Spinal cord (tissue), 10 donors: ENCODE results near the gene PTMS. TPM values are rescaled to one million over a fixed set of nuclear protein-coding genes. Genes with fewer than 3 reads are reported as not detected.

Experiments used
- DNase-seq, 6 donors: peaks; one replicate each; pipeline versions ENCODE4 v3.0.0 to v3.0.0-alpha.2; 2013 to 2015; ENCODE audit warnings: low spot score in 6 of 6, low read depth in 4 of 6
- H3K27ac ChIP-seq: one replicate; pipeline ENCODE4 v1.5.1; 2013; ENCODE audit warnings: low read depth, low read length, control low read depth
- H3K27me3 ChIP-seq: one replicate; pipeline ENCODE4 v1.6.1; 2013; ENCODE audit warnings: low read length; ENCODE audit not compliant: control insufficient read depth, insufficient read depth
- H3K36me3 ChIP-seq: one replicate; pipeline ENCODE4 v1.6.1; 2013; ENCODE audit warnings: low read length; ENCODE audit not compliant: control insufficient read depth, insufficient read depth
- H3K4me1 ChIP-seq: one replicate; pipeline ENCODE4 v1.6.1; 2013; ENCODE audit warnings: low read length; ENCODE audit not compliant: control insufficient read depth, insufficient read depth
- H3K4me3 ChIP-seq: one replicate; pipeline ENCODE4 v1.5.1; 2013; ENCODE audit warnings: low read depth, low read length, control low read depth
- H3K9me3 ChIP-seq: one replicate; pipeline ENCODE4 v1.6.1; 2013; ENCODE audit warnings: low read length; ENCODE audit not compliant: control insufficient read depth, insufficient read depth
- WGBS: methylation state at CpG from one replicate; pipeline ENCODE4 v1.1.5; 2013; ENCODE audit warnings: missing lambda C conversion rate; ENCODE audit not compliant: insufficient coverage; 5-methylcytosine and 5-hydroxymethylcytosine counted together
- polyA plus RNA-seq, 2 donors: library from polyadenylated mRNA; unstranded; fragments of 120-200 nt; gene quantifications; one replicate each; pipeline ENCODE4 v1.2.1, GENCODE V29; 2013; ENCODE audit not compliant: insufficient read length in 2 of 2
- total RNA-seq, 2 donors: library from RNA; depleted of rRNA in 1 of 2; stranded (reverse); fragments of 120-200 nt in 1 of 2; fragments of >200 nt in 1 of 2; gene quantifications; one replicate each; pipeline versions ENCODE4 v1.2.3 to v1.2.4, GENCODE V29; 2013 to 2014
- donor health status: healthy.

Gene PTMS
- total and polyA plus RNA-seq, 4 donors = 50.7 to 927 (median 554) TPM

DNA sequence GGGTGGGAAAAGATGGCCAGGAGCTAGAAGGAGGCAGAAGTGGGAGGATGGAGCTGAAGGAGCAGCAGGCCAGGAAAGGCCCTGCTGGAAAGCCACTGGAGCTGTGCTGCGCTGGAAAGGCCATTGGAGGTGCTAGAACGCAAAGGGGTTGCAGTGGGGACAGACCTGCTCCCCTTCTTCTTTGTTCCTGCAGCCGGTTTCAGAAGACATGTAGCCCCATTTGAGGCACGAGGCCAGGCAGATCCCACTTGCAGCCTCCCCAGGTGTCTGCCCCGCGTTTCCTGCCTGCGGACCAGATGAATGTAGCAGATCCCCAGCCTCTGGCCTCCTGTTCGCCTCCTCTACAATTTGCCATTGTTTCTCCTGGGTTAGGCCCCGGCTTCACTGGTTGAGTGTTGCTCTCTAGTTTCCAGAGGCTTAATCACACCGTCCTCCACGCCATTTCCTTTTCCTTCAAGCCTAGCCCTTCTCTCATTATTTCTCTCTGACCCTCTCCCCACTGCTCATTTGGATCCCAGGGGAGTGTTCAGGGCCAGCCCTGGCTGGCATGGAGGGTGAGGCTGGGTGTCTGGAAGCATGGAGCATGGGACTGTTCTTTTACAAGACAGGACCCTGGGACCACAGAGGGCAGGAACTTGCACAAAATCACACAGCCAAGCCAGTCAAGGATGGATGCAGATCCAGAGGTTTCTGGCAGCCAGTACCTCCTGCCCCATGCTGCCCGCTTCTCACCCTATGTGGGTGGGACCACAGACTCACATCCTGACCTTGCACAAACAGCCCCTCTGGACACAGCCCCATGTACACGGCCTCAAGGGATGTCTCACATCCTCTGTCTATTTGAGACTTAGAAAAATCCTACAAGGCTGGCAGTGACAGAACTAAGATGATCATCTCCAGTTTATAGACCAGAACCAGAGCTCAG, 53.2 kb downstream of the PTMS start:
- H3K27me3 ChIP-seq = no peaks in the 10 kb centered on the region
- peaks cover 63% of the 10 kb centered on the region for H3K4me1 ChIP-seq
- H3K36me3 ChIP-seq = peaks cover 11% of the 10 kb centered on the region
- no peak for DNase-seq
- WGBS = 75% methylated on average over 11 of the region's 13 CpGs
- H3K4me3 ChIP-seq = no peak overlapping the region
- H3K9me3 ChIP-seq = no peaks in the 10 kb centered on the region
- peak overlapping the region; percentile 89 for H3K27ac ChIP-seq

DNA sequence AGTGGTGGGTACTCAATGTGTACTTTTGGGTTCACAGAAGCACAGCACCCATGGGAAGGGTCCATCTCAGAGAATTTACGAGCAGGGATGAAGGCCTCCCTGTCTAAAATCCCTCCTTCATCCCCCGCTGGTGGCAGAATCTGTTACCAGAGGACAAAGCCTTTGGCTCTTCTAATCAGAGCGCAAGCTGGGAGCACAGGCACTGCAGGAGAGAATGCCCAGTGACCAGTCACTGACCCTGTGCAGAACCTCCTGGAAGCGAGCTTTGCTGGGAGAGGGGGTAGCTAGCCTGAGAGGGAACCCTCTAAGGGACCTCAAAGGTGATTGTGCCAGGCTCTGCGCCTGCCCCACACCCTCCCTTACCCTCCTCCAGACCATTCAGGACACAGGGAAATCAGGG, 54.0 kb downstream of the PTMS start:
- no peaks in the 10 kb centered on the region for H3K27me3 ChIP-seq
- no peak overlapping the region for H3K4me3 ChIP-seq
- no peaks in the 10 kb centered on the region for H3K9me3 ChIP-seq
- peaks cover 71% of the 10 kb centered on the region for H3K4me1 ChIP-seq
- DNase-seq = no peak
- peaks cover 19% of the 10 kb centered on the region for H3K36me3 ChIP-seq
- H3K27ac ChIP-seq = peak overlapping the region; percentile 89
- WGBS = 35% methylated on average over 4 of the region's 5 CpGs

Other genes starting within 250 kb of the PTMS start
- 1,000 to 10,000 TPM; 1,774 to 2,778 TPM for gene GAPDH, start 231.8 kb upstream of the PTMS start, total RNA-seq
- gene GAPDH, start 231.8 kb upstream of the PTMS start, polyA plus RNA-seq = 1,000 to 10,000 TPM; 3,263 to 3,295 TPM
- gene IFFO1, start 210.3 kb upstream of the PTMS start, total RNA-seq = 10 to 100 TPM in 1 of 2 donors, 1 to 10 TPM in 1; 8.4 to 15.8 TPM
- 10 to 100 TPM; 26.4 to 35.6 TPM for gene IFFO1, start 210.3 kb upstream of the PTMS start, polyA plus RNA-seq
- gene NOP2, start 198.1 kb upstream of the PTMS start, total RNA-seq = 10 to 100 TPM in 1 of 2 donors, 1 to 10 TPM in 1; 8.0 to 22.2 TPM
- gene NOP2, start 198.1 kb upstream of the PTMS start, polyA plus RNA-seq = 10 to 100 TPM; 24.5 to 33.7 TPM
- gene CHD4, start 159.0 kb upstream of the PTMS start, total RNA-seq = 100 to 1,000 TPM; 179 to 185 TPM
- 100 to 1,000 TPM; 177 to 185 TPM for gene CHD4, start 159.0 kb upstream of the PTMS start, polyA plus RNA-seq
- gene LPAR5, start 130.4 kb upstream of the PTMS start, total RNA-seq = 1 to 10 TPM; 2.5 to 3.5 TPM
- 1 to 10 TPM; 6.0 to 9.1 TPM for gene LPAR5, start 130.4 kb upstream of the PTMS start, polyA plus RNA-seq
- 1 to 10 TPM in 1 of 2 donors, under 1 TPM in 1; 0.69 to 3.9 TPM for gene ACRBP, start 118.9 kb upstream of the PTMS start, total RNA-seq
- gene ACRBP, start 118.9 kb upstream of the PTMS start, polyA plus RNA-seq = 1 to 10 TPM; 1.9 to 3.6 TPM
- 10 to 100 TPM; 87.5 to 90.5 TPM for gene ING4, start 103.2 kb upstream of the PTMS start, total RNA-seq
- 100 to 1,000 TPM in 1 of 2 donors, 10 to 100 TPM in 1; 94.6 to 104 TPM for gene ING4, start 103.2 kb upstream of the PTMS start, polyA plus RNA-seq
- gene ZNF384, start 77.0 kb upstream of the PTMS start, total RNA-seq = 10 to 100 TPM; 14.9 to 33.8 TPM
- gene ZNF384, start 77.0 kb upstream of the PTMS start, polyA plus RNA-seq = 10 to 100 TPM; 66.6 to 80.2 TPM
- 1 to 10 TPM; 2.0 to 3.8 TPM for gene PIANP, start 65.5 kb upstream of the PTMS start, total RNA-seq
- gene PIANP, start 65.5 kb upstream of the PTMS start, polyA plus RNA-seq = 10 to 100 TPM; 81.7 to 86.8 TPM
- 10 to 100 TPM; 43.4 to 80.4 TPM for gene COPS7A, start 42.3 kb upstream of the PTMS start, total RNA-seq
- gene COPS7A, start 42.3 kb upstream of the PTMS start, polyA plus RNA-seq = 10 to 100 TPM; 83.5 to 98.0 TPM
- gene MLF2, start 13.2 kb upstream of the PTMS start, total RNA-seq = 100 to 1,000 TPM in 1 of 2 donors, 10 to 100 TPM in 1; 91.4 to 157 TPM
- gene MLF2, start 13.2 kb upstream of the PTMS start, polyA plus RNA-seq = 100 to 1,000 TPM; 300 to 319 TPM
- gene LAG3, start 6.2 kb downstream of the PTMS start, total RNA-seq = under 1 TPM in 1 of 2 donors, not detected in 1; 0.33 TPM
- gene LAG3, start 6.2 kb downstream of the PTMS start, polyA plus RNA-seq = 1 to 10 TPM in 1 of 2 donors, under 1 TPM in 1; 0.93 to 1.6 TPM
- 10 to 100 TPM; 11.3 to 15.4 TPM for gene CD4, start 23.2 kb downstream of the PTMS start, total RNA-seq
- 10 to 100 TPM; 13.0 to 16.6 TPM for gene CD4, start 23.2 kb downstream of the PTMS start, polyA plus RNA-seq
- 10 to 100 TPM; 43.4 to 54.2 TPM for gene GPR162, start 55.5 kb downstream of the PTMS start, total RNA-seq
- 100 to 1,000 TPM; 113 to 128 TPM for gene GPR162, start 55.5 kb downstream of the PTMS start, polyA plus RNA-seq
- gene P3H3, start 62.0 kb downstream of the PTMS start, total RNA-seq = 10 to 100 TPM; 25.7 to 28.7 TPM
- gene P3H3, start 62.0 kb downstream of the PTMS start, polyA plus RNA-seq = 10 to 100 TPM; 22.7 to 42.3 TPM
- gene GNB3, start 74.6 kb downstream of the PTMS start, total RNA-seq = 1 to 10 TPM; 2.5 to 5.1 TPM
- gene GNB3, start 74.6 kb downstream of the PTMS start, polyA plus RNA-seq = 10 to 100 TPM; 12.0 to 27.0 TPM
- gene CDCA3, start 84.9 kb downstream of the PTMS start, total RNA-seq = 10 to 100 TPM in 1 of 2 donors, 1 to 10 TPM in 1; 4.8 to 17.2 TPM
- 10 to 100 TPM; 17.7 to 22.5 TPM for gene CDCA3, start 84.9 kb downstream of the PTMS start, polyA plus RNA-seq
- 10 to 100 TPM; 78.6 to 80.1 TPM for gene USP5, start 85.8 kb downstream of the PTMS start, total RNA-seq
- 100 to 1,000 TPM in 1 of 2 donors, 10 to 100 TPM in 1; 99.0 to 101 TPM for gene USP5, start 85.8 kb downstream of the PTMS start, polyA plus RNA-seq
- 100 to 1,000 TPM; 413 to 837 TPM for gene TPI1, start 101.2 kb downstream of the PTMS start, total RNA-seq
- gene TPI1, start 101.2 kb downstream of the PTMS start, polyA plus RNA-seq = 100 to 1,000 TPM; 519 to 535 TPM
- 1 to 10 TPM; 3.5 to 5.4 TPM for gene SPSB2, start 106.9 kb downstream of the PTMS start, total RNA-seq
- 1 to 10 TPM; 5.7 to 10.0 TPM for gene SPSB2, start 106.9 kb downstream of the PTMS start, polyA plus RNA-seq
- gene LRRC23, start 138.5 kb downstream of the PTMS start, total RNA-seq = 10 to 100 TPM; 13.5 to 25.5 TPM
- 10 to 100 TPM; 25.1 to 25.3 TPM for gene LRRC23, start 138.5 kb downstream of the PTMS start, polyA plus RNA-seq
- 100 to 1,000 TPM; 118 to 307 TPM for gene ENO2, start 148.2 kb downstream of the PTMS start, total RNA-seq
- gene ENO2, start 148.2 kb downstream of the PTMS start, polyA plus RNA-seq = 100 to 1,000 TPM; 615 to 640 TPM
- 10 to 100 TPM; 23.1 to 24.9 TPM for gene ATN1, start 161.6 kb downstream of the PTMS start, total RNA-seq
- gene ATN1, start 161.6 kb downstream of the PTMS start, polyA plus RNA-seq = 100 to 1,000 TPM; 208 to 228 TPM
- gene RNU7-1, start 177.5 kb downstream of the PTMS start, total RNA-seq = not detected
- gene RNU7-1, start 177.5 kb downstream of the PTMS start, polyA plus RNA-seq = 10 to 100 TPM; 16.2 to 21.9 TPM
- 100 to 1,000 TPM; 108 to 376 TPM for gene C12orf57, start 177.7 kb downstream of the PTMS start, total RNA-seq
- 100 to 1,000 TPM; 220 to 243 TPM for gene C12orf57, start 177.7 kb downstream of the PTMS start, polyA plus RNA-seq
- gene PTPN6, start 185.0 kb downstream of the PTMS start, total RNA-seq = 1 to 10 TPM; 8.4 to 9.3 TPM
- gene PTPN6, start 185.0 kb downstream of the PTMS start, polyA plus RNA-seq = 1 to 10 TPM; 5.7 to 7.9 TPM
- gene PHB2, start 204.3 kb downstream of the PTMS start, total RNA-seq = 100 to 1,000 TPM in 1 of 2 donors, 10 to 100 TPM in 1; 88.4 to 226 TPM
- gene PHB2, start 204.3 kb downstream of the PTMS start, polyA plus RNA-seq = 100 to 1,000 TPM; 174 to 185 TPM
- gene EMG1, start 204.6 kb downstream of the PTMS start, total RNA-seq = 10 to 100 TPM; 18.9 to 43.1 TPM
- 10 to 100 TPM; 30.1 to 33.3 TPM for gene EMG1, start 204.6 kb downstream of the PTMS start, polyA plus RNA-seq